ENCODE results near the gene EAF1.
A peak's percentile ranks its signal among the peaks of the same experiment; 100 is the strongest.
"Not testable (repeated sequence)": the region's sequence is repeated elsewhere in the genome, so short reads cannot be mapped to it uniquely, and the experiment has no call there.

EAF1 gene

DNA sequence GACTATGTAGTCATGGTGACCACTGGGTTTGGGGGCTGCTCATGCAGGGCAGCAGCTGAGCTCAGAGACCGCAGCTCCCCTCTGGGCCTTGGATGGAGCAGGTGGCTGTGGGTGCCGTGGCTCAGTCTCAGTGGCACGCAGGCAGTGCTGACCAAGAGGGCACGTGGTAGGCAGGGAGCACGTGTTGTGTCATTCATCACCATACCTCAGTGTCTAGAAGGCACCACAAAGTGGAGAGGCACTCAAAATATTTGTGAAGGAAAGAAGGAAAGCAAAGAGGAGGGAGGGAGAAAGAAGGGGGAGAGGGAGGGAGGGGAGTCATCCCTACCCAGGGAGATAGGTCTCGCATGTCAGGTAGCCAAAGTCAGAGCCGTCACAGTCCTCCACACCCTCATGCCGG is 26.1 kb downstream of the EAF1 start:
- DNase-seq: no peak

DNA sequence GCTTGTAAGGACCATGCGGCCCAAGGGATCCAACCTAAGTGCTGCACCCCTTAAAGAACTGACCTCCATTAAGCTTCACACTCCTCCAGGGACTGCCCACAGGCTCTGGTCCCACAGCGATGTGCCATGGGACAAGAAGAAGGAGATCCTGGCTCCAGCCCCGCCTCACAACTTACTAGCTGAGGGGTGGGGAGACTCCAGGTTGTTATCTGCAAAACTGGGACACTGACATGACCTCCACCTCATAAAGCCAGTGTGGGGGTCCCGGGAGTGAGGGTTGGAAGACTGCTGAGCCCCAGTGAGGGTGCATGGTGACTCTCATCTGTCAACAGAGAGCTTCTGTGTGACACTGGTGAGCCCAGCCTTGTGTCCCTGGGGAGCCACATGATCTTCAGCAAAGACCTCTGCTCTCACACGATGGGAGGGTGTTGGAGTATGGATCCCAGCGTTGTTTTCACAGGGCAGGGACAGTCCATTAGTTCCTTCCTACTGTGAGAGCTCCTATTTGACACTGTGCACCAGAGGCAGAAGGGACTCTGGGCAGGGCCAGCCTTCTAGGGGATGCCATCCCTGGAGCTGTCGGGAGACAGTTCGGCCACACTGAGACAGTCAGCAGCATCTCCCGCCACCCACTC is 26.7 kb downstream of the EAF1 start:
- DNase-seq: no peak

DNA sequence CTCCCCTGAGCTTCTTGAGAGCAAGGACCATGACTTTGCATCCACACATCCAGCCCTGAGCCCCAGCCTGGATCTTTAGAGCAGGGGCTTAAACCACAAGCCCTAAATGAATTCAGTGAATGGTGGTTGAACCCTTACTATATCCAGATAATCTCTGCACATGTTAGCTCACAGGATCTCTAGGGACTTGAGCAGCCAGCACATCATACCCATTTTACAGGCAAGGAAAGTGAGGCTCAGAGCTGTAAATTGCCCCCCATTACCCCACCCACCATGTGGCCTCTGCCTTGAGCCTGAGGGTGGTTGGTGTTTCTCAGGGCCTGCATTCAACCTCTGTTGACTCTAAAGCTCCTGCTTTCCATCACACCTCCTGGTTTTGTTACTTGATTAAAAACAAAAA is 27.6 kb downstream of the EAF1 start:
- DNase-seq: no peak

DNA sequence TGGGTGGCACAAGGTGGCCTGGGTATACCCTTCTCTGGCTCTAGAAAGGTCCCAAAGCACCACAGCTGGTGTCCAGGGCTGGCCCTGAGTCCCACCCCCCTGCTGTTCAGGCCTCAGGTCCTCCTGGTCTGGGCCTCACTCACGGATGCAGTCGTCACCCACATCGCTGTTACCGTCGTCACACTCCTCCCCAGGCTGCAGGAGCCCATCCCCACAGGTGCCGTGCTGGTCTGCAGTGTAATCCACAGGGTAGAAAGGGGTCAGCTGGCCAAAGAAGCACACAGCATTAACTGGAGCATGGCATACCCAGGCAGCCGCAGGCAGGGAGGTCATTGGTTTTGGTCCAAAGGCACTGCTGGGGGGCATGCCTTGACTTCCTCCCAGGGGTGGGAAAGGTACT is 28.4 kb downstream of the EAF1 start:
- no peak for DNase-seq

DNA sequence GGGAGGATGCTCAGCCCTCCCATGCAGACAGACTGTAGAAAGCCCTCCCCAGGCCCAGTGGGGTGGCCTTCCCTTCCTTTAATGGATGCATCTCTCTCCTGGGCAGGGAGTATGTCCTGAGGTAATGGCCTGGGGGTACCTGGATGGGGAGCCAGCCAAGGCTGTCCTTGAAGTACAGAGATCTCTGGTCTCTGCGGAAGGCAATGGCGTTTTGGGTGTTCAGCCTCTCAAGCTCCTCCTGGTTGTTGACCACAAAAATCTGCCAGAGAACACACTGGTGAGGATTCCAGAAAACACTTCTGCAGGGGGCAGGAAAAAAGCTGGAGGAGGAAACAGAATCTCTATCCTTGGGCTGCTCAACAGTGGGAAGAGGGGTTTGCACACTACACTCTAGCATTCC is 28.9 kb downstream of the EAF1 start:
- no peak for DNase-seq

DNA sequence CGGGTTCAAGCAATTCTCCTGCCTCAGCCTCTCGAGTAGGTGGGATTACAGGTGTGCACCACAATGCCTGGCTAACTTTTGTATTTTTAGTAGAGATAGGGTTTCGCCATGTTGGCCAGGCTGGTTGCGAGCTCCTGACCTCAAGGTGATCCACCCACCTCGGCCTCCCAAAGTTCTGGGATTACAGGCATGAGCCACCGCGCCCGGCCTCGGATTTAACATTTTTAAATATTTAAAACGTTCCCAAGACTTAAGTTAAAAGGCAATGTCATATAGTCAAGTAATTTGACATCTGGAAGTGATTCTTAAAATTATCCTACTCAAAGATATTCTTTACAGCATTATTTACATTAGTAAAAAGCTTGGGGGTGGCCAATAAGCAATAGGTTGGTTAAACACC is 29.5 kb downstream of the EAF1 start:
- DNase-seq: not testable (repeated sequence)

DNA sequence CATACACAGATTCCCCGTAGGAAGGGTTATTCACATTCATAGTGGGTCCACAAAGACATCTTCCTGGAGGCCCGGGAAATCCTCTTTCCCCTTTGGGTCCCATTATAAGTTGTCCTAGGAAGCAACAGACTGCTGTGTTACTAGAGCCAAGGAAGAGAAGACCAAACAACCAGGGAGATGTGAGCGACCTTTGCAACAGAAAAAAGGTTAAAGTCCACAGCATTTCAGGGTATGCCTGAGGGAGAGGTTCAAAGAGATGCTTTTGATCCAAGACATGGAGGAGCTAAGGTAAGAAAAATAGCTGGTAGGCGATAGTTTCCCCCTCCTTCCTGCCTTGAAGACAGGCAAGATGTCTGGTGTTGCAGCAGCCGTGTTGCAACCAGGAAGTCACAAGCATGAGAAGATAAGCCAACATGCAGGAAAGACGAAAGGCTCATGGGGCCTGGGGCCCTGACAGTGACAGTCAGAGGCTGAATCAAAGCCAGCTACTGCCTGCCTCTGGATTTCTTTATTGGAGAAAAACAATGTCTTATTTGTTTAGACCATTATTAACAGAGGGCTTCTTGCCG is 30.9 kb downstream of the EAF1 start:
- DNase-seq: no peak

DNA sequence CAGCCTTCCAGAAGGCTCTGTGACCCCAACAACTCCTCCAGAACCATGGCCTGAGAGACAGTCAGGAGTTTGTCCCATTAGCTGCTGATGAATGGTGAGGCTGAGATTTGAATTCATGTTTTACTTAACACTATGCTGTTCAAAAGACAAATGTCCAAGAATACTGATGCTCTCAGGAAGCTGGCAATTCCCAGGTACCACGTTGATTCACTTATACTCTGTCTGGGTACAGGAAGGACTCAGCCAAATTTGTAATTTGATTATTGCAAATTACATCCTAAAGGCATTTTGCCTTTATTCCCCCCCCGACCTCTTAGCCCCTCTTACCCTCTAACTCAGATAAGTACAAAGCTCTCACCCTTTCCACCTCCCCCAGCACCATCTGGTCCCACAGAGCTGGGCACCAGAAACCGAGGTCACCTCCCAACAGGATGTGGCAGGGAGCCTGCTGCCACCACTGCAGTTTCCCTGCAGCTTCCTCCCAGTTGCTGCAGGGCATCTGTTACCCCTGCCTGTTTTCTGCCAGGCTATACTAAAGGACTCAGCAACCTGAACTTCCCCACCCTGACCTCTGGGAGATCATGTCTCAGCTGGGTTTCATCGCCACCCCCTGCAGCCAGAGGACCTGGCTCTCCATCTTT is 33.6 kb downstream of the EAF1 start:
- peak; percentile 41 for DNase-seq

DNA sequence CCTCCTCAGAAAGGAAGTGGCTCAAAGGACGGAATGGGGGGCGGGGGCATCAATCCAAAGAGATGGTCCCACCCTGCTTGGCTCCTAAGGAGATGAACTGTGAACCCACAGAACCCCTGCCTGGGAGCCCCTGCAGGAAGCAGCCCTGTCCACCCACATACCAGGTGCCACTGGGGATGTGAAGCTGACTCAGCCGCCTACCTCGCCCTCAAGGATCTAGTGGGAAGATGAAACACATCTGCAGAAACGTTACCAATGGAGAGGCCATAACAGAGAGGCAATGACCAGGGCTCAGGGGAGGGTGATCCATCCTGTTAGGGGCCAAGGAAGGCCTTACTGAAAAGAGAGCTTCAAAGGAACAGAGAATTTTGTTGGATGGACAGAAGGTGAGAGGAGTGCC is 35.1 kb downstream of the EAF1 start:
- no peak for DNase-seq

DNA sequence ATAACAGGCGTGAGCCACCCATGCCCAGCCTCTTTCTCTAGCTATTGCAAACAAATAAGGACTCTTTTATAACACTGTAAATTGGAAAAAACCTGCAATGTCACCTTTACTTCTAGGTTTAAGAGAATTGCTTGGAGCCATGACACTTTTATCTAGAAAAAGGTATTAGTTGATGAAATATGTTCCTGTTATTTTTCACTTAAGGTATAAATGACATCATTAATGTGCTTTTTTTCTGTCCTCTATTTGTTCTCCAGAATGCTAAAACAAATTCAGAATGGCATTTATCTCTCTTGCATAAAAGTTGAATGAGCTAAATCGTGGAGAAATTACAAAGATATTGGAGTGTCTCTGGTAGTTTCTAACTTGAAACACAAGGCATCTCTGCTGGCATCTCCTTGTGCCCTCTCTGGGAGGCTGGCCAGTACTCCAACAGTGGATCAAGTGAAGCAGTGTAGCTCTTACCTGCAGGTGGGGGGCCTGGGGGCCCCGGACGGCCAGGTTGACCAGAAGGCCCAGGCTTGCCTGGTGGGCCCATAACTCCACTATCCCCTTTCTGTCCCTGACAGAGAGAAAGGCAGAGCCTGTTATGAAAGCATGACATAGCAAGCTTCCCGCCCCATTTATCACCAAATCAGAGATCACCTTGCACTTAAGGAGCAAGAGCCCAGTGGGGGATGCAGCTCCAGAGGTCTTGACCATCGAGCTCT is 38.6 kb downstream of the EAF1 start:
- DNase-seq: no peak

DNA sequence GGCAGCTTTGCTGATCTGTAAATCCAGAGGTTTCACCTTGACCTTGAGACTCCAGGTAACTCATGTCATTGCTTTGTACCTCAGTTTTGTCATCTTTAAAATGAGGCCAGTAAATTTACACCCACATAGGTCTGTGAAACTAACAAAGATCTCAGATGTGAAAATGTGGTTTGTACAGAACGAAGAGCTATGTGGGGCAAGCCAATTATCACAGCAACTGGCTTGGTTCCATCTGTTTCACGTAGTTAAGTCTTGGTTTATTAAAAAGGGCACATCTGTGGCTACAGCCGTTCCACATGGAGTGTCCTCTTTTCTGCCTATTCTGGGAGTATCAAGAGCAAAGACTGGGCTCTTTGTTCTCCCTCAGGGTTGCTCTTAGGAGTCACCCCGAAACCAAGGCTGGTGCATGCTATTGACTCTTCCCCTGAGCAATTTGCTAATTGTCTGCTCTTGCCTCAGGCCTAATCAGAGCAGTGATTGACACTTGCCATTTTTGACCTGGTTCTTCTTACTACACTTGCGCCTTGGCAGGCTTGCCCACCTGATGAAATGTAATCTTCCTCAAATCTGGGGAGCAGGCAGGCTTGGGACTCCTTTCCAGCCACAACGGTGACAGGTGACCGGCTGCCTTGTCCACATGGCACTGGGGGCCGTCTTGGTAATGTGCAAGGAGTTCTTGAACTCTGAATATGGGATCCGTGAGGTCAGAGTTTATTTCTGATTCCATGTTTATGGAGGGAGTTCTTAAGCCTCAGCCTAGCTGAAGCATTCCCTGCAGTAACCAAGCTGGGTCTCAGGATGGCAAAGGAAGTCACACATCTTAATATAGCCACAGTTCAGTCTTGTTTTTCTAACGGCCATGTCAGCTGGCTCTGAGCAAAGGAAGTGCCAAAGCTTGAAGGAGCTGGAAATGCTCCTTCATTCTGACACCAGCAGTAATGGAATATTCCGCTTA is 40.1 kb downstream of the EAF1 start:
- DNase-seq: peak; percentile 42

DNA sequence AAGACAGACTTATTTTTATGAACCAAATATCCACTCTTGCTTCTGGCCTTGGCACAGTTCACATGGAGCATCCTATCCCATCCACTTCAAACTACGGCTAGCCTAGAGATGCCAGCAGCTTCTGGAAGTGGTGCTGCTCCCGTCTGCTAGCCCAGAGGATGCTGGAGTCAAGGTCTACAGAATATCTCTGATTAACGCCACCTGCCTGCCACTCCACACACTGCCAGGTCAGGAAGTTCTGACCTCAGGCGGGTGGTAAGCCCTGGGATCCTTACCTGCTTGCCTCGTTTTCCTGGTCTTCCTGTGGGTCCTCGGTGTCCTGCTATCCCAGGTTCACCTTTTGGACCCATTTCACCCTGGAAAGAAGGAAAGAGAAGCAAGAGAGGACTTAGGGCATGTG is 42.9 kb downstream of the EAF1 start:
- no peak for DNase-seq

DNA sequence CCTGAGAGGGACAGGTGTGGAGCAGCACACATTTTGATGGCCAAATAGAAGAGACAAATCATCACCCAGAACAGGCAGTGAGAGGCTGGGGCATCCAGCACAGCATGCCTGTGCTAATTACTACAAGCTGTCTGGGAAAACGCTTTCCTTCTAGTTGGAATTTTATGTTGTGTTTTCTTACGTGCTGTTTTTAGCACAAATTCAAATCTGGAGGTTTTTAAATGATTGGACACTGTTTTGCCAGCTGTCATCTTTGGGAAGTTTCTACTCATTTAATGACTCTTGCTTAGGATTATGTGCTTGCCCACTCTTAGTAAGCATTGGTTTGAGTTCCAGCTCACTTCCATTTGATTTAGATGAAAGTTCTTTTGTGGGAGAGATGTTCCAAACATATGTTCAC is 43.5 kb downstream of the EAF1 start:
- no peak for DNase-seq

DNA sequence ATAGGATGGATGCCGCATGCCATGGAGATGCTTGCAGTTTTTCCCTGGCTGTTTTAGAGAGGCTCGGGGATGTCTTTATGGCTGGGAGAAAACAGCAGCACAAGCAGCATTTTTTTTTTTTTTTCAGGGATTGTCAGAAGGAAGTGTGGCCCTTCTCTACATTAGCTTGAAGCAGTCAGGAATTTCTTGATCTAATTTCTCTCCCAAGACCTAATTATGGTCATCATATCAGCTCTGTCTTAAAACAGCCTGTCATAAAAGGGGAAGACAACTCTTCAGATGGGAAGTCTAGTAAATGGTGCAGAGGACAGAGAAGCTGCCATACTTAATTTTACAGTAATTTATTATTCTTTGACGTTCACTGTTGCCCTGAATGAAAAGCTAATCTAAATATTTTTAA is 44.5 kb downstream of the EAF1 start:
- no peak for DNase-seq

DNA sequence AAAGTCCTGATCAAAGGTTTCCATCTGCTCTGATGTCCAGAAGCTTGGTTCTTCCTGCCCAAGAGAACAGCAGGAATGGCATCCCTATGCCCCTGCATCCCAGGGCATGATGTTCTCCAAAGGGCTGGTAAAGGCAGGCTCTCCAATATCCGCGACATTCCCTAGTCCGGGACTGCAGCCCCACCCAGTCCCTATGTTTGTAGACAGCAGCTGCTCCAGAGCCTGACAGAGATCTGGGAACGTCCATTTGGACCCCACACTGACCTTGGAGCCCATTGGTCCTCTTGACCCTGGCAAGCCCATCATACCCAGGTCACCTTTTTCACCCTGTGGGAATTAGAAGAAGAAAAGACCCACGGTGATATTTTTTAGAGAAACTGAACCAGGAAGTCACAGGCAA is 47.8 kb downstream of the EAF1 start:
- no peak for DNase-seq

DNA sequence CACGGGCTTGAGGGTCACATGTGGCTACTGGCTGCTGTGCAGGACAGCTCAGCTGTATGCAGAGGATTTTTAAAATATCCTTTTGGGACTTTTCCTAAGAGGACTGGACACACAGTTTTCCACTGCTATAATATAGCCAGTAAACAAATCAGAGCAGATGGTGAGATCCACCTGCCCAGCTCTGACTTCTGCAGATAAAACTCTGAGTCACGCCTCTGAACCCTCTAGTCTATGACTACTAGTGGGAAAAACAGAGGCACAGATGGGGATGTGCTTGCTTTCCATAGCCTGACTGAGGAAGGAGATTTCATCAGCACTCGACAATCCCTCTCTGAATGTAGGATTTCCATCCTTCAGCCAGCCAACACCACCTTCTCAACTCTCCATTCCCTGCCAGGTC is 49.0 kb downstream of the EAF1 start:
- peak; percentile 52 for DNase-seq

DNA sequence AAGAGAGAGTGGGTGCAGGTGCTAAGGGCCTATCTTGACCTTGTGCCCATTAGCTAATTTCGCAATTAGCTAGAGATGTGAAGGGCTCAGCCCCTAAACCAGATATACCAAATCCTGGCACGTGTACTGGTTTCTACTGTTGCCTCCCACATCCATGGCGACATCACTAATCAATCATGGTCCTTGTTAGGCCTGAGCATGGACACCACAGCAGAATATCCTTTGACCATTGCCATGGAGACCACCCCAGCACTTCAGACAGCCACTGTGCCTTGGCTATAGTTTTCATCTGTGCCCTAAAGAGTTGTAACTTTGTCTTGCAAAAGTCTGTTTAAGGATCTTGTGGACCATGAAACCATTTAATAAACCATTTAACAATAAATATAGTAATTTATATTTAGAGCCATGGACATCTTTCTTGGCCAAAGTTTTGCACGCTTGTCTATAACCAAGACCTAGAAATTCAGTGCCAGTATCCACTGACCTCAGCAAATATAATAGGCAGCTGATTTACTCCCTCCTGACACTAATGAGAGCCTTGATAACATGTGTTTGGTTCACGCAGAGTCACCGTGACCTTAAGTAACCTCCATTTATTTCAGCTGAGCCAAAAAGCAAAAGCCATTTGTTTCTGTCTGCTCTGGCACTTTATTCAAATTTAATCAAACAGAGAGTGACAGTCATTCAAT is 50.7 kb downstream of the EAF1 start:
- DNase-seq: no peak

DNA sequence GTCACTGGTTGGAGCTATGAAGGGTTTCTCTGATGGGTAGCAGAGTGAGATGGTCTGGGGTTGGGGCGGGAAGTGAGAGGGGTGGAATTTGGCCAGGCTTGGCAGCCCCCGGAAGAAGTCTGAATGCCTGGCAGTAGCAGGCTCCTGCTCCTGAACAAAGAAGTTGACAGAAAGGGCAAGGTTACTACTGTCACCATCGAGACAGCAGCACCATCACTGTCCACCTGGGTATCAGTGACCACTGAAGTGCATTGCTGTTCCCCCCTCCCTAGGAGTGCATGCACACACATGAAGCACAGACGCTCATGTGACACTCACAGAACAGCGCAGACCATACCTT is 51.2 kb downstream of the EAF1 start:
- no peak for DNase-seq

DNA sequence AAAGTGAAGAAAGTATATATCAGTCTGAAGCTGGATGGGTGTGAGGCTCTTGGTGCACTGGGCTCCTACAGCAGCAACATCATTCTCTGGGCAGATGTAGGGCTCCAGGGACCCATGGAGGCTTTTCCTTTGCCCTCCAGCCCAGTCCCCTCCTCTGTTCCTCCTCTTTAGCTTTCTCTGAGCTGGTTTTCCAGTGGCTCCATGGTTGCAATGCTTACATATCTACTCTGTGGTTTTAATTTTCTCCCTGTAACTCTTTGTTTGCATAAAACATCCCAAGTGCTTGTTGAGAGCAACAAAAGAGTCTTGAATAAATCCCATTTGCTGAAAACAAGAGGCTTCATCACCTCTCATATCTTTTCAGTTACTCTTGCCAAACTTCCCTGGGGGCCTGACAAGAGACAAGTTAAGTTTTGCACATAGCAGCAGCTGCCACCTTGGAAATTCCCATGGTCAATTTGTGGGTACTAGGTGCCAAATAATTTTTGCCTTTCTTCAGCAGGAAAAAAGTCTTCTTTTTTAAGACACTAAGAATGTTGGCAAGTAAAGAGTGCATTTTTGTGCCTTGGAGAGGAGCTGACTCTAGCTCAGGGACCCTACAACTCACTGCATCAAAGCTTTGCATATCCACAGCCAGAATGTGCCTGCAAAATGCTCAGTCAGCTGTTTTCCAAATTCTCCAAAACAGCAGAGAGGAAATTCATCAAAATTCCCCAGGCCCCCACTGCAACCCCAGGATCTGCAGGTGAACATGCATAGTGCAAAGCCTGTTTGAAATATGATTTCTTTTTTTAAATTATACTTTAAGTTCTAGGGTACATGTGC is 52.2 kb downstream of the EAF1 start:
- no peak for DNase-seq

DNA sequence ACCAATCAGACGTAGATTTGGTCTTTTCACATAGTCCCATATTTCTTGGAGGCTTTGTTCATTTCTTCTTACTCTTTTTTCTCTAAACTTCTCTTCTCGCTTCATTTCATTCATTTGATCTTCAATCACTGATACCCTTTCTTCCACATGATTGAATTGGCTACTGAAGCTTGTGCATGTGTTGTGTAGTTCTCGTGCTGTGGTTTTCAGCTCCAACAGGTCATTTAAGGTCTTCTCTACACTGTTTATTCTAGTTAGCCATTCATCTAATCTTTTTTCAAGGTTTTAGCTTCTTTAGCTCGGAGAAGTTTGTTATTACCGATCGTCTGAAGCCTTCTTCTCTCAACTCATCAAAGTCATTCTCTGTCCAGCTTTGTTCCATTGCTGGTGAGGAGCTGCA is 57.2 kb downstream of the EAF1 start:
- DNase-seq: not testable (repeated sequence)

DNA sequence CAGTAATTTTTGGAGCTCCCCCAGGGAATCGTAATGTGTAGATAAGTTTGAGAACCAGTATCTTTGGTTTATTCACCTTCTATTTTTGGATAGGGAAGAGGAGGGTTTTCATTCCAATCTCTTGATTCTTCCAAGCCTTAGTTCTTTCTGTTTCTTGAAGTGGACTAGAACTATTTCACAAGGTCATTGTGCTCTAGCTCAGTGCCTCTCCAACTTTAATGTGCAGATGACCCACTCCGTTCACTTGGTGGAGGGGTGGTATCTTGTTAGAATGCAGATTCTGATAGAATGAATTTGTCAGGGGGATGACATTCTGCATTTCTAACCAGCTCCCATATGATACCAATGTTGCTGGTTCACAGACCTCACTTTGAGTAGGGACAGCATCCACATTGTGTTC is 58.6 kb downstream of the EAF1 start:
- no peak for DNase-seq

DNA sequence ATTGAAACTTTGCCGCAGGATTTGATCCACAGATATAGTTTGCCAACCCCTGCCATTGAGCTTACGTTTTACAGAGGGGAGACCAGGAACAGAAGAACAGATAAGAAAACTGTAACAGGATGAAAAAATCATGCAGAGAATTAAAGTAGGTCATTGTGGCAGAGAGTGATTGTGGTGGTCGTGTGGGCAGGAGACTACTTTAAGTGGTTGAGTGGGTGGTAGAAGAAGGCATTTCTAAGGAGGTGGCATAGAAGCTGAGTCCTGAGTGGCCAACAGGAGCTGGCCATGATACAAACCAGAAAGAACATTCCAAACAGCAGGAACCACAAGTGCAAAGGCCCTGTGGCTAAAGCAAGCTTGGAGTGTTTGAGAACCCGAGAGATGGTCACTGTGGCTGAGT is 59.6 kb downstream of the EAF1 start:
- no peak for DNase-seq
